PFSK-1 (cell line): ENCODE data around the gene PLXND1.

ENCODE experiments used
- POLR2AphosphoS5 ChIP-seq: IDR thresholded peaks from 2 replicates; pipeline ENCODE4 v1.6.1; 2012; ENCODE audit warnings: low read depth, mild to moderate bottlenecking, control low read depth, low read length, moderate library complexity
- SIN3A ChIP-seq: IDR thresholded peaks from 2 replicates; pipeline ENCODE4 v1.6.1; 2012; ENCODE audit warnings: mild to moderate bottlenecking, low read length, moderate library complexity, borderline replicate concordance; ENCODE audit not compliant: insufficient read depth
- TAF1 ChIP-seq: IDR thresholded peaks from 2 replicates; pipeline ENCODE4 v1.6.1; 2012; ENCODE audit warnings: low read length, control low read depth, borderline replicate concordance; ENCODE audit not compliant: insufficient read depth
- TF ChIP-seq, protein P1 (sequence below), 2 experiments: IDR thresholded peaks; 2 replicates each; pipeline versions ENCODE4 v1.6.1 to v1.8.0; 2011 to 2012; ENCODE audit warnings: low read depth in 2 of 2, low read length in 2 of 2, control low read depth in 1 of 2, inconsistent platforms in 1 of 2, mild to moderate bottlenecking in 1 of 2, moderate library complexity in 1 of 2; ENCODE audit not compliant: insufficient read depth in 1 of 2

- TF ChIP-seq POLR2AphosphoS5 (no peak), SIN3A (no peak), TAF1 (no peak)
- TF ChIP-seq, protein P1, sequence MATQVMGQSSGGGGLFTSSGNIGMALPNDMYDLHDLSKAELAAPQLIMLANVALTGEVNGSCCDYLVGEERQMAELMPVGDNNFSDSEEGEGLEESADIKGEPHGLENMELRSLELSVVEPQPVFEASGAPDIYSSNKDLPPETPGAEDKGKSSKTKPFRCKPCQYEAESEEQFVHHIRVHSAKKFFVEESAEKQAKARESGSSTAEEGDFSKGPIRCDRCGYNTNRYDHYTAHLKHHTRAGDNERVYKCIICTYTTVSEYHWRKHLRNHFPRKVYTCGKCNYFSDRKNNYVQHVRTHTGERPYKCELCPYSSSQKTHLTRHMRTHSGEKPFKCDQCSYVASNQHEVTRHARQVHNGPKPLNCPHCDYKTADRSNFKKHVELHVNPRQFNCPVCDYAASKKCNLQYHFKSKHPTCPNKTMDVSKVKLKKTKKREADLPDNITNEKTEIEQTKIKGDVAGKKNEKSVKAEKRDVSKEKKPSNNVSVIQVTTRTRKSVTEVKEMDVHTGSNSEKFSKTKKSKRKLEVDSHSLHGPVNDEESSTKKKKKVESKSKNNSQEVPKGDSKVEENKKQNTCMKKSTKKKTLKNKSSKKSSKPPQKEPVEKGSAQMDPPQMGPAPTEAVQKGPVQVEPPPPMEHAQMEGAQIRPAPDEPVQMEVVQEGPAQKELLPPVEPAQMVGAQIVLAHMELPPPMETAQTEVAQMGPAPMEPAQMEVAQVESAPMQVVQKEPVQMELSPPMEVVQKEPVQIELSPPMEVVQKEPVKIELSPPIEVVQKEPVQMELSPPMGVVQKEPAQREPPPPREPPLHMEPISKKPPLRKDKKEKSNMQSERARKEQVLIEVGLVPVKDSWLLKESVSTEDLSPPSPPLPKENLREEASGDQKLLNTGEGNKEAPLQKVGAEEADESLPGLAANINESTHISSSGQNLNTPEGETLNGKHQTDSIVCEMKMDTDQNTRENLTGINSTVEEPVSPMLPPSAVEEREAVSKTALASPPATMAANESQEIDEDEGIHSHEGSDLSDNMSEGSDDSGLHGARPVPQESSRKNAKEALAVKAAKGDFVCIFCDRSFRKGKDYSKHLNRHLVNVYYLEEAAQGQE (IDR thresholded peaks at IDR 0.05; ENCODE audit: insufficient read depth in 1 of 2, low read depth in 2 of 2, low read length in 2 of 2) = no peak
Observed at GRCh38 chr3:129615751-129616281, 9.3 kb upstream of the PLXND1 start.
